ENCODE results near the gene LAMA4.

Gene LAMA4

DNA sequence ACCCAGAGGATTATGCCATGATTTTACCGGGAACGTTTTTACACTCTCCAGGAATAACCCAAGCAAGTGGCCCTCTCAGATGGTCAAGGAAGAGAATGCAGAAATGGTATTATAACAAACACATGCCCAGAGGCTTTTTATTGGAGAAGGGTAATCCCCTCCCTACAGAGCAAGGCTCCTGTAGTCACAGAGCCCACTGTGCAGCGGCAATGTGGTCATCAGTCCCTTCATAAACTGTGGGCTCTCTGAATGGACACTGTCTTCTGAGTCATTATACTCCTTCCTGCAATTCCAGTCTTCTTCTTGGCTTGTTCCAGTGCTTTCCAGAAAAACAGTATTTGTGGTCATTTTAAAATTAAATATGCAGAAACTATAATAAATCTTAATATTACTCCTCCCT lies 74.7 kb downstream of the LAMA4 start:
- H3K27ac ChIP-seq (ENCODE audit: insufficient read depth, low read depth, low read length, poor library complexity, severe bottlenecking), result no peak overlapping the region
- H3K27me3 ChIP-seq (ENCODE audit: control insufficient read depth, insufficient read depth, low read length, poor library complexity, severe bottlenecking), result no peaks in the 10 kb centered on the region
- H3K4me1 ChIP-seq (ENCODE audit: control insufficient read depth, insufficient read depth, low read length), result no peaks in the 10 kb centered on the region
- H3K9me3 ChIP-seq (ENCODE audit: control insufficient read depth, low read length), result no peaks in the 10 kb centered on the region
- 84 to 93% methylated on average over 2 to 3 of the region's 3 CpGs for WGBS, 2 experiments
- H3K4me3 ChIP-seq (ENCODE audit: insufficient read depth, low read depth, low read length), result no peak overlapping the region
- H3K36me3 ChIP-seq (ENCODE audit: control insufficient read depth, insufficient read depth, low read length), result no peaks in the 10 kb centered on the region

DNA sequence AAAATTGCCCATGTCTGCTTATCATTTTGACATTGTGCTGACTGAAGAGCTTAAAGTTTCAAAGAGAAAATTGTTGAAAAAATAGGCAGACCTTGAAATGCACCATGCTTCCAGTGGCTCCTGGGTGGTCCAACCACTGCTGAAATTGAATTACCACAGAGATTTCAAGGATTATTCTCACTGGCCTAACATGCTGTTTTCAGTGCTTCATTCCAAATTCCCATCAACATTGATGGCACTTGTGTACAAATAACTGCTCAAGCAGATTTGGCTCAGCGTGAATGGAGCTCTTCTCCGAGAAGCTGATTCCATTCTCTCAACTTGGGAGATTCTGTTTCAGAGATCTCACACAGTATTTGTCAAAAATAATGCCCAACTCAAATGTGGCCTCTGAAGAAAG lies 75.5 kb downstream of the LAMA4 start:
- WGBS, 2 experiments, result 84 to 96% methylated on average over 2 of the region's 2 CpGs

DNA sequence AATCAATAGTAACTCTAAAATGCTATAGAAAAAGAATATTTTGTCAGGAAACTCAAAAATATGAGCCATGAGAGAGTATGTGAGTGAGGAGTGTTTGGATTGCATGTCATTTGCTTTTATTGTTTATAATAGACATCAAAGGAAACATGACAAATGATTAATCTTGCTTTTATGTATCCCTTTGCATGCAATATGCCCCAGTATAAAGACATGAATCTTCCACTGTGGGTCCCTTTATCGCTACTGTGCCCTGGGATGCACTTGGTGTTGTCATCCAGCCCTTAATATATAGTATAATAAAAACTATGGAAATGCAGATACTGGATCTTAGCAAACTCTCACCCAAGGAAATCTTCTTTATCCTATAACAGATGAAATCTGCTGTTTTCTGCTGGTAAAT lies 77.3 kb downstream of the LAMA4 start:
- 100% methylated on average over 1 of the region's 1 CpG; no CpG with 5 or more reads in 1 of the 2 experiments for WGBS, 2 experiments

More for the DNA sequence above, 75.5 kb downstream of the LAMA4 start:
- H3K27ac ChIP-seq (ENCODE audit: insufficient read depth, low read depth, low read length, poor library complexity, severe bottlenecking), result no peak overlapping the region
- H3K27me3 ChIP-seq (ENCODE audit: control insufficient read depth, insufficient read depth, low read length, poor library complexity, severe bottlenecking), result no peaks in the 10 kb centered on the region
- H3K4me3 ChIP-seq (ENCODE audit: insufficient read depth, low read depth, low read length), result no peak overlapping the region
- no peaks in the 10 kb centered on the region for H3K4me1 ChIP-seq (ENCODE audit: control insufficient read depth, insufficient read depth, low read length)
- no peaks in the 10 kb centered on the region for H3K9me3 ChIP-seq (ENCODE audit: control insufficient read depth, low read length)
- H3K36me3 ChIP-seq (ENCODE audit: control insufficient read depth, insufficient read depth, low read length), result no peaks in the 10 kb centered on the region

DNA sequence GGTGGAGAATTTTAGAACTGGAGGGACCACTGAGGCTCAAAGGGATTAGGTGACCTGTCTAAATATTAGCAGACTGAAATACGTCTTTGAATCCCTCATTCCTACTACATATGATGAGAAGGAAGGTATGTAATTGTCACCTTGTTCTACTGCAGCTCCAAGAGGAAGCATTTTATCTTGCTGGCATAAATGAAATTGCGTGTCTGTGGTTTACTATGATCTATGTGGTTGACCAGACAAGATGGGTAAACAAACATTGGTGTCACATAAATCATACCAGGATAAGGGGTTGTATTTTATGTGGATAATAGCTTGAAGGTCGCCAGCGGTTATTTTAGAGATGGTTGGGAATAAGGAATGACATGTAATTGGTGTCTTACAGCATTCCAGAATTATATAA lies 78.2 kb downstream of the LAMA4 start:
- no peaks in the 10 kb centered on the region for H3K36me3 ChIP-seq (ENCODE audit: control insufficient read depth, insufficient read depth, low read length)
- 89 to 90% methylated on average over 1 to 3 of the region's 4 CpGs for WGBS, 2 experiments

More for the DNA sequence above, 77.3 kb downstream of the LAMA4 start:
- no peaks in the 10 kb centered on the region for H3K36me3 ChIP-seq (ENCODE audit: control insufficient read depth, insufficient read depth, low read length)
- H3K27me3 ChIP-seq (ENCODE audit: control insufficient read depth, insufficient read depth, low read length, poor library complexity, severe bottlenecking), result no peaks in the 10 kb centered on the region
- H3K4me3 ChIP-seq (ENCODE audit: insufficient read depth, low read depth, low read length), result no peak overlapping the region
- H3K27ac ChIP-seq (ENCODE audit: insufficient read depth, low read depth, low read length, poor library complexity, severe bottlenecking), result no peak overlapping the region
- no peaks in the 10 kb centered on the region for H3K4me1 ChIP-seq (ENCODE audit: control insufficient read depth, insufficient read depth, low read length)
- H3K9me3 ChIP-seq (ENCODE audit: control insufficient read depth, low read length), result no peaks in the 10 kb centered on the region

DNA sequence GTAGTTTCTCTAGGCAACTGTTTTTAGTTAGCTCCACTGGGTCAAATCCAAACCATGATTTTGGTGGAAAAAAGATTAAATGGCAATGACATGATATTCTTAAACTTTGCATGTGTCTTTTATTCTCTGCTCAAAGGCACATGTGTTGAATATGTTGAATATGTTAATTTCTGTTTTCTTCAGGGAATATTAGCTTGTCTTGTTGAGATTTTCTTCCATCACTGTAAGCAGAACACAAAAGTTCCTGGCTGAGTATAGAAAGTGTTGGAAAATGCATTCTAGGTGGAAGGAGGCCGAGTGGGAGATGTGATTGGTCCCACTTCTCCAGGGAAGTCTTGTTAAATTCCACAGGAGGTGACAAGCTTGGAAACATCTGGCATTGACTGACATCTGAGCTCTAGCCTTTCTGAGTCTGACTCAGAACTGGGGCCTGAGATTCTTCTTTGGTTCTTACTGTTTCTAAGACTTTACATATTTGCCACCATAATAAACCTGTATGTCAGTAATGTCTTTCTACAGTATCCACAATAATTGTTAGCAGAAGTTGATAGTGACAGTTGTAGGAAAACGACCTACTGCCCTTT lies 81.1 kb downstream of the LAMA4 start:
- WGBS, 2 experiments, result 70 to 81% methylated on average over 1 of the region's 2 CpGs

More for the DNA sequence above, 78.2 kb downstream of the LAMA4 start:
- H3K27me3 ChIP-seq (ENCODE audit: control insufficient read depth, insufficient read depth, low read length, poor library complexity, severe bottlenecking), result no peaks in the 10 kb centered on the region
- no peak overlapping the region for H3K4me3 ChIP-seq (ENCODE audit: insufficient read depth, low read depth, low read length)
- no peaks in the 10 kb centered on the region for H3K4me1 ChIP-seq (ENCODE audit: control insufficient read depth, insufficient read depth, low read length)
- H3K9me3 ChIP-seq (ENCODE audit: control insufficient read depth, low read length), result no peaks in the 10 kb centered on the region
- H3K27ac ChIP-seq (ENCODE audit: insufficient read depth, low read depth, low read length, poor library complexity, severe bottlenecking), result no peak overlapping the region

DNA sequence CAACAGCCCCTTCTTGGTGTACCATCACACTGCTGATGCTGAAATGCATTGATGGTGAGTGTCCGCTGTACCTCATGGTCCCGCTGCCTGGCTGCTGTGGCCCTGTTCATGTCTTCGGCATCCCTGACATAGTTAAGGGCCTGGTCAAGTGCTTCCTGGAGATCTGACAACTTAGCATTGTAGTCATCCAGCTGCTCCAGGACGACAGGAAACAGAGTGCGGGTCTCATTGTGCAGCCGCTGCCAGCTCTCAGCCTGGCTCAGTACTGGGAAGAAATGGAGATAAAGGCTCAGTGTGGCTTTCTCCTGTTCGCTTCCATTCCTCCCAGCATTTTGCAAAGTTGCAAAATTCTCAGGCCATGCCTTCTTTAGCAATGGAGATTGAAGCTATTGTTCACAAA lies 81.8 kb downstream of the LAMA4 start:
- H3K27me3 ChIP-seq (ENCODE audit: control insufficient read depth, insufficient read depth, low read length, poor library complexity, severe bottlenecking), result no peaks in the 10 kb centered on the region
- no peaks in the 10 kb centered on the region for H3K36me3 ChIP-seq (ENCODE audit: control insufficient read depth, insufficient read depth, low read length)
- no peak overlapping the region for H3K4me3 ChIP-seq (ENCODE audit: insufficient read depth, low read depth, low read length)
- no peaks in the 10 kb centered on the region for H3K9me3 ChIP-seq (ENCODE audit: control insufficient read depth, low read length)
- H3K27ac ChIP-seq (ENCODE audit: insufficient read depth, low read depth, low read length, poor library complexity, severe bottlenecking), result no peak overlapping the region
- no peaks in the 10 kb centered on the region for H3K4me1 ChIP-seq (ENCODE audit: control insufficient read depth, insufficient read depth, low read length)
- WGBS, 2 experiments, result 78 to 79% methylated on average over 7 of the region's 7 CpGs

More for the DNA sequence above, 81.1 kb downstream of the LAMA4 start:
- H3K27me3 ChIP-seq (ENCODE audit: control insufficient read depth, insufficient read depth, low read length, poor library complexity, severe bottlenecking), result no peaks in the 10 kb centered on the region
- no peaks in the 10 kb centered on the region for H3K4me1 ChIP-seq (ENCODE audit: control insufficient read depth, insufficient read depth, low read length)
- H3K9me3 ChIP-seq (ENCODE audit: control insufficient read depth, low read length), result no peaks in the 10 kb centered on the region
- no peak overlapping the region for H3K27ac ChIP-seq (ENCODE audit: insufficient read depth, low read depth, low read length, poor library complexity, severe bottlenecking)
- no peaks in the 10 kb centered on the region for H3K36me3 ChIP-seq (ENCODE audit: control insufficient read depth, insufficient read depth, low read length)
- H3K4me3 ChIP-seq (ENCODE audit: insufficient read depth, low read depth, low read length), result no peak overlapping the region

DNA sequence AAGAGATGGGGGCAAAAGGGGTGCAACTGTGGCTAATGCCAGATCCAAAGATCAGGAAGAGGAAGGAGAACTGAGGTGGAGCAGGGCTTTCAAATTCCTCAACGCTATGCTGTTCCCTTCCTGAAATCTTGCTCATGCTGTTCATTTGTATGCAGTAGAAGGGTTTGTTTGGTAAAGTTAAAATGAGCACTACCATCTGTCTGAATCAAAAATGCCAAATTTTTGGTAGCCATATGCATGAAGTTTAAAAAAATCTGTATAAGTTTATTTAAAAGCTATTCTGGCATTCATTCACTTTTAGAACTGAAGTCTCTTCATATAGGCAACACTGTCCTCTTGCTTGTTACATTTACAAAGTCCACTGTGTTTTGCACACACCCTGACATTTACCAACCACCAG lies 84.8 kb downstream of the LAMA4 start:
- Histone ChIP-seq H3K36me3 (ENCODE audit: control insufficient read depth, insufficient read depth, low read length) (no peaks in the 10 kb centered on the region), H3K4me3 (ENCODE audit: insufficient read depth, low read depth, low read length) (no peak overlapping the region), H3K4me1 (ENCODE audit: control insufficient read depth, insufficient read depth, low read length) (no peaks in the 10 kb centered on the region), H3K27me3 (ENCODE audit: control insufficient read depth, insufficient read depth, low read length, poor library complexity, severe bottlenecking) (no peaks in the 10 kb centered on the region), H3K9me3 (ENCODE audit: control insufficient read depth, low read length) (no peaks in the 10 kb centered on the region), H3K27ac (ENCODE audit: insufficient read depth, low read depth, low read length, poor library complexity, severe bottlenecking) (no peak overlapping the region)
- WGBS, 2 experiments, result 91 to 96% methylated on average over 1 of the region's 1 CpG

DNA sequence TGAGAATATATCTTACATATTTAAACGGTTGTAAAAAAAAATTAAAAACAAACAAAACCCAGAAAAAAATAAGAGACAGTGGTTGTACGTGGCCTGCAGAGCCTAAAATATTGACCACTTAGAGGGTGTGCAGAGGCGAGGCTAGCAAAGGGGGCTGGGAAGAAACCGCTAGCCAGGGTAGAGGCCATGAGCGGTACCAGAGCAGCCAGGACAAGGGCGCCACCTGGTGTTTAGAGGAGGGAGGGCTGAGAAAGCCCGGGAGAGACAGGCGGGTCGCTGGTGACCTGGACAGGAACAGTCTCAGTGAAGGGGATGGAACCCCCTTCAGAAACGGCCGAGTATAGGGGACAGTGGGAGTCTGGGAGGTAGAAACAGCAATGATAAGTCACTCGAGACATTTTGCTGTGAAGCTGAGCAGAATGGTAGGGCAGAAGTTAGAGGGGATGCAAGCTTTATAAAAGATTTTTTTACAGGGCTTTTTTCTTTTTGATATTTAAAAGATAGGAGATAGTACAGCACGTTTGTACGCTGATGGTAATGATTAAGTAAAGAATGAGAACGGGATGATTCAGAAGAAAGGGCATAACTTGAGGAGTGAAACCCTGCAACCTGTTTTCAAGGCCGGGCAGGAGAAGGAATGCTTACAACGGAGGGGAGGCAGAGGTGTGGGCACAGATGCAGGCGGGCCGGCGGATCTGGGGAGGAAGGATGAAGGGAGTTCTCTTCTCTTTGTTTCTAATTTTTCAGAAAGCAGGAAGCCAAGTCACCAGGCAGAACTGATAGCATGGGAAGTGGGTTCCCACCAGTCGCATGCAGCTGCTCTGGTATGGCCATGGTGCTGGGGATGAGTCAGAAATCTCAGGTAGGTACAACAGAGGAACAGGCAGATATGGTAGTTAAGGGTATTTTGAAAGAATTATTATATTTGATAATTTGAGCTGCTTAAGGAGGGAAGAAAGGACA lies 90.8 kb downstream of the LAMA4 start:
- H3K27ac ChIP-seq (ENCODE audit: insufficient read depth, low read depth, low read length, poor library complexity, severe bottlenecking), result no peak overlapping the region
- 42% methylated on average over 20 of the region's 21 CpGs for WGBS, 2 experiments
- no peaks in the 10 kb centered on the region for H3K36me3 ChIP-seq (ENCODE audit: control insufficient read depth, insufficient read depth, low read length)
- H3K4me1 ChIP-seq (ENCODE audit: control insufficient read depth, insufficient read depth, low read length), result no peaks in the 10 kb centered on the region
- peaks cover 9% of the 10 kb centered on the region for H3K27me3 ChIP-seq (ENCODE audit: control insufficient read depth, insufficient read depth, low read length, poor library complexity, severe bottlenecking)
- no peak overlapping the region for H3K4me3 ChIP-seq (ENCODE audit: insufficient read depth, low read depth, low read length)
- no peaks in the 10 kb centered on the region for H3K9me3 ChIP-seq (ENCODE audit: control insufficient read depth, low read length)

DNA sequence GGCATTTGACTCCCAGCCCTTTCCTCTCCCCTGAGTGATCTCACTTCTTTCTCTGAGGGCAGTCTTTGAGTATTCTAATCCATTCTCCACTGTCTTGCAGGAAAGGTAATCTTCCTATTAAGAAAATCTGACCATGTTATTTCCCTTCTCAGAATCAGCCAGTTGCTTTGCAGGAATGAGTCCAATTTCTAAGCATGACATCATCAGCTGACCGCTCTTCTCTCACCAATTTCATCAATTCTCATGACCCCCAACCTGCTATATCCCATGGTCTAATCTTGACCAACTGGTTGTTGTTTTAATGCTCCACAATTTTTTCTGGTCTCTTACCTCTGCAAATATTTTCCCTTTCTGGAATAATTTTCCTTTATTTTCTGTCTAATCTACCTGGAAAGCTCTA lies 93.6 kb downstream of the LAMA4 start:
- H3K9me3 ChIP-seq (ENCODE audit: control insufficient read depth, low read length), result no peaks in the 10 kb centered on the region
- no peaks in the 10 kb centered on the region for H3K4me1 ChIP-seq (ENCODE audit: control insufficient read depth, insufficient read depth, low read length)
- WGBS, 2 experiments, result 93 to 95% methylated on average over 1 of the region's 1 CpG
- H3K4me3 ChIP-seq (ENCODE audit: insufficient read depth, low read depth, low read length), result no peak overlapping the region
- H3K36me3 ChIP-seq (ENCODE audit: control insufficient read depth, insufficient read depth, low read length), result no peaks in the 10 kb centered on the region
- no peak overlapping the region for H3K27ac ChIP-seq (ENCODE audit: insufficient read depth, low read depth, low read length, poor library complexity, severe bottlenecking)
- peaks cover 9% of the 10 kb centered on the region for H3K27me3 ChIP-seq (ENCODE audit: control insufficient read depth, insufficient read depth, low read length, poor library complexity, severe bottlenecking)

DNA sequence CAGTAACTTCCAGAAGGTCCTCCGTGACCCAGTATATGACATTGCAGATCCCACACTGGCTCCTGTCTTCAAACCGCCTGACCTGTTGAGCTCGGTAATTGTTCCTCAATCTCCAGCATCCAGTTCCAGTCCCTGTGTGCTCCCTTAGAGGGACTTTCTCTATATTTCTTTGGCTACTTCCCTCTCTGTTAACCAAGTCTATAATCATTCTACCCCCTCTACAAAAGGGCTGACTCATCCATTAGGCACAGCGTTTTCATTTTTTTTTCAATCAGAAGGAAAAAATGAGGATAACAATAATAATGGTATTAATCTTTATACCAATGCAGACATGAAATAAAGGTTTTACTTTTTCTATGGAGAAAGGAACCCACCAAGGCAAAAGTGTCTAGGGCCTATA lies 97.7 kb downstream of the LAMA4 start:
- 94 to 95% methylated on average over 3 of the region's 4 CpGs for WGBS, 2 experiments
- Histone ChIP-seq H3K27ac (ENCODE audit: insufficient read depth, low read depth, low read length, poor library complexity, severe bottlenecking) (no peak overlapping the region), H3K4me1 (ENCODE audit: control insufficient read depth, insufficient read depth, low read length) (no peaks in the 10 kb centered on the region), H3K27me3 (ENCODE audit: control insufficient read depth, insufficient read depth, low read length, poor library complexity, severe bottlenecking) (no peaks in the 10 kb centered on the region), H3K9me3 (ENCODE audit: control insufficient read depth, low read length) (no peaks in the 10 kb centered on the region), H3K36me3 (ENCODE audit: control insufficient read depth, insufficient read depth, low read length) (no peaks in the 10 kb centered on the region), H3K4me3 (ENCODE audit: insufficient read depth, low read depth, low read length) (no peak overlapping the region)

All from ectodermal cell (in vitro differentiated cells).